Mammary epithelial cell (primary cell): ENCODE results near the gene PTH2R.

ENCODE experiments used
- EZH2 ChIP-seq: IDR thresholded peaks from 2 replicates; pipeline ENCODE4 v1.6.1; 2012; ENCODE audit warnings: low read length, inconsistent platforms, borderline replicate concordance
- TF ChIP-seq, protein P1 (sequence below), 2 donors: IDR thresholded peaks in 1 of 2; conservative IDR thresholded peaks in 1 of 2; 2 replicates each; pipeline ENCODE4 v1.5.1; 2011 to 2012; ENCODE audit warnings: inconsistent platforms in 2 of 2, low read length in 2 of 2, mild to moderate bottlenecking in 2 of 2, control low read depth in 1 of 2, low read depth in 1 of 2; ENCODE audit not compliant: insufficient read depth in 1 of 2; ENCODE audit errors: extremely low read depth in 1 of 2

DNA sequence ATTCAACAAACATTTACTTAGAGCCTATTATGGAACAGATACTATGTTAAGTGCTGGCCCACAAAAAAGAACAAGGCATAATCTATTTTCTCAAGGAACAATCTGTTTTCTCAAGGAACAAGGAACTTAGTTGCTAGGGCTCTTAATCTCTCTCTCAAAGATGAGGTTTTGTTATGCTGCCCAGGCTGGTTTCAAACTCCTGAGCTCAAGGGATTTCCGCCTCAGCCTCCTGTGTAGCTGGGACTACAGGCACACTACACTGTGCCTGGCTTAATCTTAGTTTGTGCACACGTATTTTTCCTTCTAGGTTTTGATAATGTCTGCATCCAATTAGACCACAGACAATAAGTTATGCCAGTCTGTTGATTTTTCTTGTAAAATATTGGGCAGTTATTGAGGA lies 89.5 kb downstream of the PTH2R start:
- TF ChIP-seq, protein P1, sequence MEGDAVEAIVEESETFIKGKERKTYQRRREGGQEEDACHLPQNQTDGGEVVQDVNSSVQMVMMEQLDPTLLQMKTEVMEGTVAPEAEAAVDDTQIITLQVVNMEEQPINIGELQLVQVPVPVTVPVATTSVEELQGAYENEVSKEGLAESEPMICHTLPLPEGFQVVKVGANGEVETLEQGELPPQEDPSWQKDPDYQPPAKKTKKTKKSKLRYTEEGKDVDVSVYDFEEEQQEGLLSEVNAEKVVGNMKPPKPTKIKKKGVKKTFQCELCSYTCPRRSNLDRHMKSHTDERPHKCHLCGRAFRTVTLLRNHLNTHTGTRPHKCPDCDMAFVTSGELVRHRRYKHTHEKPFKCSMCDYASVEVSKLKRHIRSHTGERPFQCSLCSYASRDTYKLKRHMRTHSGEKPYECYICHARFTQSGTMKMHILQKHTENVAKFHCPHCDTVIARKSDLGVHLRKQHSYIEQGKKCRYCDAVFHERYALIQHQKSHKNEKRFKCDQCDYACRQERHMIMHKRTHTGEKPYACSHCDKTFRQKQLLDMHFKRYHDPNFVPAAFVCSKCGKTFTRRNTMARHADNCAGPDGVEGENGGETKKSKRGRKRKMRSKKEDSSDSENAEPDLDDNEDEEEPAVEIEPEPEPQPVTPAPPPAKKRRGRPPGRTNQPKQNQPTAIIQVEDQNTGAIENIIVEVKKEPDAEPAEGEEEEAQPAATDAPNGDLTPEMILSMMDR (conservative IDR thresholded peaks at IDR 0.05 in 1 of 2, IDR thresholded peaks at IDR 0.05 in 1 of 2; ENCODE audit: extremely low read depth in 1 of 2, insufficient read depth in 1 of 2, low read depth in 1 of 2, low read length in 2 of 2) = no peak
- TF ChIP-seq EZH2 = no peak
